HepG2 (cell line): ENCODE data around the gene USP12. TPM values are rescaled to one million over a fixed set of nuclear protein-coding genes. Genes with fewer than 3 reads are reported as not detected.

Experiments
- ZNF430 ChIP-seq: sonication (generic); formaldehyde crosslinking; IDR thresholded peaks from 2 replicates; pipeline ENCODE4 v1.9.0; 2021; ENCODE audit warnings: mild to moderate bottlenecking, missing genetic modification reagents
- polyA plus RNA-seq, 8 experiments: library from polyadenylated mRNA; depleted of rRNA in 3 of 8; stranded (reverse) in 7 of 8; unstranded in 1 of 8; fragments of >200 nt; fragmentation: Illumina TruSeq in 4 of 8; extraction: Trizol in 4 of 8; gene quantifications; 2 replicates each; pipeline versions ENCODE4 v1.2.1 to v1.2.3, GENCODE V29; 2011 to 2016; ENCODE audit warnings: low read depth in 4 of 8, missing spikeins in 1 of 8, mixed read lengths in 1 of 8; ENCODE audit not compliant: insufficient read depth in 1 of 8
- total RNA-seq, 5 experiments: library from RNA; depleted of rRNA; stranded (reverse); fragments of >200 nt; fragmentation: Illumina TruSeq; extraction: Trizol; gene quantifications; 2 replicates each; pipeline ENCODE4 v1.2.3, GENCODE V29; 2016; ENCODE audit warnings: low read depth in 1 of 5
- TF ChIP-seq, protein P1 (sequence below): IDR thresholded peaks from 2 replicates; pipeline ENCODE4 v1.6.1; 2016; ENCODE audit warnings: low read depth
- TF ChIP-seq, protein P2 (sequence below): sonication (generic); formaldehyde crosslinking; IDR thresholded peaks from 2 replicates; pipeline ENCODE4 v1.5.1; 2020; ENCODE audit warnings: mild to moderate bottlenecking, missing genetic modification reagents
- TF ChIP-seq, protein P3 (sequence below): sonication (generic); formaldehyde crosslinking; IDR thresholded peaks from 2 replicates; pipeline ENCODE4 v1.5.0; 2020; ENCODE audit warnings: mild to moderate bottlenecking, missing genetic modification reagents

Gene USP12
- total and polyA plus RNA-seq, 2 of the 13 experiments (the other 11 are each of a cell fraction or from before 2014, with no cell fraction given): 9.8 to 19.5 TPM

DNA sequence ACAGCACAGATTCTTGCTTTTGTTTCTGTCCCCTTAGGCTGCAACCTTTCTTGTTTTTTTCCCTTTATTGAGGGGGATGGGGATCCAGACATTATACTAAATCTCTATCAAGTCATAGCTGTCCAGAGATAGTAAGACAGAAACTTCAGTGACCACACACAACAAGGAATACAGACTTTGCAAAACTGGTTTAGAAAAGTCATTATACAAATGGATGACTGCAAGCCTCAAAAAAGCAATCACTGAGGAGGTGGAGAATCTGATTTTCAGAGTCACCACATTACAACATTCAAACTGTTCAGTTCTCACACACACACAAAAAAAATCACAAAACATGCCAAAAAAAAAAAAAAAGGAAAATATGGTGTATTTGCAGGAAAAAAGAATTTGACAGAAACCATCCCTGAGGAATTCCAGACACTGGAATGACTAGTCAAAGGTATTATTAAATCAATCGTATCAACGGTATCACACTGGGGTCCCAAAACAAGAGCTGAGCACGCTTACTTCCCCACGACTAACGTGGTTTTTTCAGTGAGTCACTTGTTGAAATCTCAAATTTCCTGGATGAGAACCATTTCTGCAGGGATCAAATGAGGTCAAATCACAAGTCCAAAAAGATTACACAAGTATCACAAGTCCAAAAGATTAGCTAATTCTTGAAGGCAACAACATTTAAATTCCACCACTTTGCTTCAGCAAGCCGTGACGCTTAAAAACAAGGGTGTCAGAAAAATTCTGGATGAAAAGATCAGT lies 41.2 kb downstream of the USP12 start (continued):
- TF ChIP-seq, protein P1, sequence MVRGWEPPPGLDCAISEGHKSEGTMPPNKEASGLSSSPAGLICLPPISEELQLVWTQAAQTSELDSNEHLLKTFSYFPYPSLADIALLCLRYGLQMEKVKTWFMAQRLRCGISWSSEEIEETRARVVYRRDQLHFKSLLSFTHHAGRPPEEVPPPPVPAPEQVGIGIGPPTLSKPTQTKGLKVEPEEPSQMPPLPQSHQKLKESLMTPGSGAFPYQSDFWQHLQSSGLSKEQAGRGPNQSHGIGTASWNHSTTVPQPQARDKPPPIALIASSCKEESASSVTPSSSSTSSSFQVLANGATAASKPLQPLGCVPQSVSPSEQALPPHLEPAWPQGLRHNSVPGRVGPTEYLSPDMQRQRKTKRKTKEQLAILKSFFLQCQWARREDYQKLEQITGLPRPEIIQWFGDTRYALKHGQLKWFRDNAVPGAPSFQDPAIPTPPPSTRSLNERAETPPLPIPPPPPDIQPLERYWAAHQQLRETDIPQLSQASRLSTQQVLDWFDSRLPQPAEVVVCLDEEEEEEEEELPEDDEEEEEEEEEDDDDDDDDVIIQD: peak; percentile 87; the same call in 1 of the 2 replicates
- no peak for TF ChIP-seq ZNF430 (CRISPR knock-in tag)
- TF ChIP-seq, protein P2, sequence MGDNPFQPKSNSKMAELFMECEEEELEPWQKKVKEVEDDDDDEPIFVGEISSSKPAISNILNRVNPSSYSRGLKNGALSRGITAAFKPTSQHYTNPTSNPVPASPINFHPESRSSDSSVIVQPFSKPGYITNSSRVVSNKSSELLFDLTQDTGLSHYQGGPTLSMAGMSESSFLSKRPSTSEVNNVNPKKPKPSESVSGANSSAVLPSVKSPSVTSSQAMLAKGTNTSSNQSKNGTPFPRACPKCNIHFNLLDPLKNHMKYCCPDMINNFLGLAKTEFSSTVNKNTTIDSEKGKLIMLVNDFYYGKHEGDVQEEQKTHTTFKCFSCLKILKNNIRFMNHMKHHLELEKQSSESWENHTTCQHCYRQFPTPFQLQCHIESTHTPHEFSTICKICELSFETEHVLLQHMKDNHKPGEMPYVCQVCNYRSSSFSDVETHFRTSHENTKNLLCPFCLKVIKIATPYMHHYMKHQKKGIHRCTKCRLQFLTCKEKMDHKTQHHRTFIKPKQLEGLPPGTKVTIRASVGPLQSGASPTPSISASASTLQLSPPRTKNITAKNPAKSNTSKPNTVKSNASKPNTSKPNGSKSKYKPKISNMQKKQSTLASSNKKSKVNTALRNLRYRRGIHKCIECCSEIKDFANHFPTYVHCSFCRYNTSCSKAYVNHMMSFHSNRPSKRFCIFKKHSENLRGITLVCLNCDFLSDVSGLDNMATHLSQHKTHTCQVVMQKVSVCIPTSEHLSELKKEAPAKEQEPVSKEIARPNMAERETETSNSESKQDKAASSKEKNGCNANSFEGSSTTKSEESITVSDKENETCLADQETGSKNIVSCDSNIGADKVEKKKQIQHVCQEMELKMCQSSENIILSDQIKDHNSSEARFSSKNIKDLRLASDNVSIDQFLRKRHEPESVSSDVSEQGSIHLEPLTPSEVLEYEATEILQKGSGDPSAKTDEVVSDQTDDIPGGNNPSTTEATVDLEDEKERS (CRISPR knock-in tag): no peak
- TF ChIP-seq, protein P3, sequence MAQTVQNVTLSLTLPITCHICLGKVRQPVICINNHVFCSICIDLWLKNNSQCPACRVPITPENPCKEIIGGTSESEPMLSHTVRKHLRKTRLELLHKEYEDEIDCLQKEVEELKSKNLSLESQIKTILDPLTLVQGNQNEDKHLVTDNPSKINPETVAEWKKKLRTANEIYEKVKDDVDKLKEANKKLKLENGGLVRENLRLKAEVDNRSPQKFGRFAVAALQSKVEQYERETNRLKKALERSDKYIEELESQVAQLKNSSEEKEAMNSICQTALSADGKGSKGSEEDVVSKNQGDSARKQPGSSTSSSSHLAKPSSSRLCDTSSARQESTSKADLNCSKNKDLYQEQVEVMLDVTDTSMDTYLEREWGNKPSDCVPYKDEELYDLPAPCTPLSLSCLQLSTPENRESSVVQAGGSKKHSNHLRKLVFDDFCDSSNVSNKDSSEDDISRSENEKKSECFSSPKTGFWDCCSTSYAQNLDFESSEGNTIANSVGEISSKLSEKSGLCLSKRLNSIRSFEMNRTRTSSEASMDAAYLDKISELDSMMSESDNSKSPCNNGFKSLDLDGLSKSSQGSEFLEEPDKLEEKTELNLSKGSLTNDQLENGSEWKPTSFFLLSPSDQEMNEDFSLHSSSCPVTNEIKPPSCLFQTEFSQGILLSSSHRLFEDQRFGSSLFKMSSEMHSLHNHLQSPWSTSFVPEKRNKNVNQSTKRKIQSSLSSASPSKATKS (CRISPR knock-in tag): no peak
